DND-41 (cell line): Measurements from ENCODE around the gene KCNC1.

Experiments
- ATAC-seq: fragments of 200-7000 bp; cut with Tn5 transposase; 3 replicates; pipeline ENCODE4 v1.9.1; 2021; ENCODE audit warnings: low read depth; ENCODE audit not compliant: insufficient read depth
- DNase-seq: peaks from one replicate; pipeline ENCODE4 v3.0.0-alpha.2; 2020
- H2AFZ ChIP-seq: 2 replicates; pipeline ENCODE4 v1.6.0; 2012; ENCODE audit warnings: low read depth, low read length
- H3K27ac ChIP-seq: 2 replicates; pipeline ENCODE4 v1.5.1; 2012; ENCODE audit warnings: low read length, inconsistent platforms
- H3K27me3 ChIP-seq: fragments of 200-600 bp; sonication (generic); 2 replicates; pipeline ENCODE4 v1.6.0; 2012; ENCODE audit warnings: low read length, mild to moderate bottlenecking, inconsistent platforms; ENCODE audit not compliant: insufficient read depth, poor library complexity
- H3K36me3 ChIP-seq: 2 replicates; pipeline ENCODE4 v1.5.1; 2012; ENCODE audit warnings: low read length, inconsistent platforms; ENCODE audit not compliant: insufficient read depth
- H3K4me1 ChIP-seq: 2 replicates; pipeline ENCODE4 v1.5.1; 2012; ENCODE audit warnings: mild to moderate bottlenecking, low read length; ENCODE audit not compliant: insufficient read depth
- H3K4me2 ChIP-seq: 2 replicates; pipeline ENCODE4 v1.6.0; 2012; ENCODE audit warnings: mild to moderate bottlenecking, moderate library complexity, low read length, inconsistent platforms; ENCODE audit not compliant: insufficient read depth
- H3K4me3 ChIP-seq, 2 experiments: fragments of 200-600 bp in 1 of 2; shearing (Covaris generic) in 1 of 2; 2 replicates each; pipeline ENCODE4 v1.5.1; 2012 to 2016; ENCODE audit warnings: inconsistent platforms in 2 of 2, low read length in 2 of 2, mild to moderate bottlenecking in 2 of 2, low read depth in 1 of 2, moderate library complexity in 1 of 2
- H3K79me2 ChIP-seq: 2 replicates; pipeline ENCODE4 v1.6.0; 2012; ENCODE audit warnings: low read length, inconsistent platforms; ENCODE audit not compliant: insufficient read depth
- H3K9ac ChIP-seq: 2 replicates; pipeline ENCODE4 v1.6.0; 2012; ENCODE audit warnings: low read depth, mild to moderate bottlenecking, inconsistent platforms, low read length, moderate library complexity
- H3K9me3 ChIP-seq: 2 replicates; pipeline ENCODE4 v1.5.1; 2012; ENCODE audit warnings: low read length, moderate library complexity, mild to moderate bottlenecking, inconsistent platforms; ENCODE audit not compliant: insufficient read depth, severe bottlenecking
- H4K20me1 ChIP-seq: 2 replicates; pipeline ENCODE4 v1.6.0; 2012; ENCODE audit warnings: low read length; ENCODE audit not compliant: insufficient read depth
- CTCF ChIP-seq: IDR thresholded peaks from 2 replicates; pipeline ENCODE4 v1.5.1; 2012; ENCODE audit warnings: borderline replicate concordance, low read length, moderate library complexity, mild to moderate bottlenecking; ENCODE audit not compliant: poor library complexity, severe bottlenecking; ENCODE audit errors: extremely low read depth
- EZH2 ChIP-seq: IDR thresholded peaks from 3 replicates; pipeline ENCODE4 v1.6.1; 2012; ENCODE audit warnings: borderline replicate concordance, low read depth, mild to moderate bottlenecking, moderate library complexity, low read length, inconsistent platforms; ENCODE audit not compliant: severe bottlenecking

KCNC1 gene

GRCh38 chr11:17822401-17822781 is 87.8 kb downstream of the KCNC1 start:
- Histone ChIP-seq H3K27ac (no peak overlapping the region), H3K79me2 (no peaks in the 10 kb centered on the region), H3K4me3 (no peak overlapping the region), H3K36me3 (no peaks in the 10 kb centered on the region), H2AFZ (no peak overlapping the region), H3K9me3 (no peaks in the 10 kb centered on the region), H4K20me1 (no peaks in the 10 kb centered on the region), H3K4me2 (no peak overlapping the region), H3K9ac (no peak overlapping the region), H3K4me1 (no peaks in the 10 kb centered on the region), H3K27me3 (no peaks in the 10 kb centered on the region)
- TF ChIP-seq EZH2, result no peak
- TF ChIP-seq CTCF, result no peak
- ATAC-seq, result no peak
- DNase-seq, result no peak

DNA sequence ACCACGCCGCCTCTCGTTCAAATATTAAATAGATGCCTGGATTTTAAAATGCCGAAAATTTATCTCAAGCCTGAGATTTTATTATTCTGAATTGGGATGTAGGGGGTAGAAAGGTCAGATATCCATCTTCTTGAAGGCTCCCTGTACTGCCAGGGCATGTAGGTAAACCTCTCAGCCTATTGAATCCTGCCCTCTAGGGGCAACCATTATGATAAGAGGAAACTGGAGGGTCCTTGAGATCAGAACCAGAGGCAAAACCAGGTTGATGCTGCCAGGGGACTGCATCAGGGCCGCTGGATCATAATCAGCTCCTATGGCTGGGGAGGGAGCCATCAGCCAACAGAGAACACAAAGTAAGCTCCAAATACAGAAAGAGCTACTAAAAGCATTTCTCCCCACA is 92.4 kb downstream of the KCNC1 start:
- Histone ChIP-seq H3K9ac (no peak overlapping the region), H3K27me3 (no peaks in the 10 kb centered on the region), H2AFZ (no peak overlapping the region), H3K79me2 (no peaks in the 10 kb centered on the region), H3K36me3 (no peaks in the 10 kb centered on the region), H3K9me3 (no peaks in the 10 kb centered on the region), H3K4me2 (no peak overlapping the region), H3K4me3 (no peak overlapping the region), H3K4me1 (no peaks in the 10 kb centered on the region), H4K20me1 (no peaks in the 10 kb centered on the region), H3K27ac (no peak overlapping the region)
- no peak for DNase-seq
- ATAC-seq, result no peak
- TF ChIP-seq EZH2 (no peak), CTCF (peak; percentile 43)

GRCh38 chr11:17828311-17828751 is 93.8 kb downstream of the KCNC1 start:
- no peaks in the 10 kb centered on the region for H3K9me3 ChIP-seq
- H3K36me3 ChIP-seq, result no peaks in the 10 kb centered on the region
- no peak overlapping the region for H3K27ac ChIP-seq
- H3K4me1 ChIP-seq, result no peaks in the 10 kb centered on the region
- no peaks in the 10 kb centered on the region for H3K79me2 ChIP-seq
- ATAC-seq (no peak), DNase-seq (no peak)
- H3K4me2 ChIP-seq, result no peak overlapping the region
- H2AFZ ChIP-seq, result no peak overlapping the region
- no peak overlapping the region for H3K4me3 ChIP-seq
- H3K27me3 ChIP-seq, result no peaks in the 10 kb centered on the region
- TF ChIP-seq CTCF, result no peak
- no peak for TF ChIP-seq EZH2
- no peak overlapping the region for H3K9ac ChIP-seq
- no peaks in the 10 kb centered on the region for H4K20me1 ChIP-seq

DNA sequence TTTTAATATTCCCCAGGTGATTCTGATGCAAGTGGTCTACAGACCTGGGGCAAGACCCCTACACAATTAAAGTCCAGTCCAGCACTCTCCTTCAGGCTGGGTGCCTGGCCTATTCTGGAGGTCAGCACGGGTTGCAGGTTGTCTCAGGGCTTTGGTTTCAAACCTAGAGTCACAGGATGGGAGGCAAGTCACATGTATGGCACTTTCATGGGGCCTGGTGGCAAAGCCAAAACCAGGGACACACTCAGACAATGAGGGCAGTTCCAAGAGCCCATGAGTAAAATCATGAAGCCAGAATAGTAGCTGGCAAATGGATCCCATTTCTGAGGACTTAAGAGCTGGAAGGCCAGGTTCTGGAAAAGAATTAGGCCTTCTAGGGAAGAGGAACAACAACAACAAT is 96.6 kb downstream of the KCNC1 start:
- Histone ChIP-seq H3K4me3 (no peak overlapping the region), H3K27ac (no peak overlapping the region), H4K20me1 (no peaks in the 10 kb centered on the region), H3K9ac (no peak overlapping the region), H2AFZ (no peak overlapping the region), H3K36me3 (no peaks in the 10 kb centered on the region), H3K4me2 (no peak overlapping the region), H3K4me1 (no peaks in the 10 kb centered on the region), H3K79me2 (no peaks in the 10 kb centered on the region), H3K9me3 (no peaks in the 10 kb centered on the region), H3K27me3 (no peaks in the 10 kb centered on the region)
- no peak for ATAC-seq
- TF ChIP-seq CTCF, result no peak
- DNase-seq, result no peak
